SK-N-SH (cell line): ENCODE results near the gene MKRN2.

Source experiments
- CTCF ChIP-seq: fragments of 200-600 bp; sonication (generic); IDR thresholded peaks from 2 replicates; pipeline ENCODE4 v1.6.1; 2017; ENCODE audit warnings: antibody characterized with exemption, mild to moderate bottlenecking, moderate library complexity
- FOXJ3 ChIP-seq: sonication (generic); formaldehyde crosslinking; IDR thresholded peaks from 2 replicates; pipeline ENCODE4 v1.5.1; 2020; ENCODE audit warnings: mild to moderate bottlenecking, missing genetic modification reagents
- POLR2AphosphoS5 ChIP-seq: IDR thresholded peaks from 2 replicates; pipeline ENCODE4 v1.6.1; 2012; ENCODE audit warnings: low read depth, low read length

- TF ChIP-seq CTCF, result no peak
- TF ChIP-seq POLR2AphosphoS5, result no peak
- TF ChIP-seq FOXJ3 (CRISPR knock-in tag), result no peak
Measured at GRCh38 chr3:12532182-12532581, 24.7 kb upstream of the MKRN2 start.
